ENCODE data around the gene ZNF865.

ZNF865 gene

DNA sequence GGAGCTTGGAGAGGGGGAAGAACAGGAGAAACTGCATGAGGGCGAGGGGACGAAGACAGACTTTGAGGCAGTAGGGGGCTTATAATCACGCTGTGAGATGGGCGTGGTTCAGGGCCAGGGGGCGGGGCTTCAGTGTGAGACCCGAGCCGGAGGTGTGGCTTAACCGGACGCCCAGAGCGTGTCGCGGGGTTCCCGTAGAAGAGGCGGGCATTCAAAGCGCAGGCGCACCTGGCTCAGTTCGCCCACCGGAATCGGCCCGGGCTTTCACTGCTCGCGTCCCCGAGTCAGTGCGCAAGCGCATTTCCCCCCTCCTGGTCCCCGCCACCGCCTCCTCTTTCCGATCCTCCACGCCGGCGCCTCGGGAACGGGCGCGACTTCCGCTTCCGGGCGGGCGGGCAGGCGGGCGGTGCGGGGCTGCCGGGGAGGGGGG lies 225 bp upstream of the ZNF865 start:
- peak; percentile 97 to 99 for DNase-seq (ENCODE audit: low read depth in 2 of 2)

GRCh38 chr19:55606471-55606787 lies 982 bp downstream of the ZNF865 start:
- DNase-seq (ENCODE audit: low read depth in 2 of 2), result no peak

- DNase-seq (ENCODE audit: low read depth in 2 of 2), result no peak
Observed at GRCh38 chr19:55606817-55607216, 1.4 kb downstream of the ZNF865 start.

DNA sequence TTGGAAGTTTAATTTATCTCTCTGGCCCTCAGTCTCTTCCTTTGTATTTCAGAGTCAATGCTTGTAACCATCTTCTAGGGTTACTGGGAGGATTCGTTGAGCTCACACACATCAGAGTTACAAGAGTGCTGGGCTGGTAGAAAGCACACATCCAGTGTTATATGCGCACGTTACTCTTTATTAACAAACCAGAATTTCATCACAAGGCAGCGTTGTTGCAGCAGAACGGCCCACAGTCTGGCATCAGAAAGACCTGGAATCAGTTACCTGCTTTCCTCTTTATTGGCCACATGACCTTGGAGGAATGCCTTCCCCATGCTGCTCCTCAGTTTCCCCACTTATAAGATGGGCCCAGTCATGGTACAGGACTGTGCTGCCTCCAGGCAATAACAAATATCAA lies 3.9 kb downstream of the ZNF865 start:
- no peak for DNase-seq (ENCODE audit: low read depth in 2 of 2)

DNA sequence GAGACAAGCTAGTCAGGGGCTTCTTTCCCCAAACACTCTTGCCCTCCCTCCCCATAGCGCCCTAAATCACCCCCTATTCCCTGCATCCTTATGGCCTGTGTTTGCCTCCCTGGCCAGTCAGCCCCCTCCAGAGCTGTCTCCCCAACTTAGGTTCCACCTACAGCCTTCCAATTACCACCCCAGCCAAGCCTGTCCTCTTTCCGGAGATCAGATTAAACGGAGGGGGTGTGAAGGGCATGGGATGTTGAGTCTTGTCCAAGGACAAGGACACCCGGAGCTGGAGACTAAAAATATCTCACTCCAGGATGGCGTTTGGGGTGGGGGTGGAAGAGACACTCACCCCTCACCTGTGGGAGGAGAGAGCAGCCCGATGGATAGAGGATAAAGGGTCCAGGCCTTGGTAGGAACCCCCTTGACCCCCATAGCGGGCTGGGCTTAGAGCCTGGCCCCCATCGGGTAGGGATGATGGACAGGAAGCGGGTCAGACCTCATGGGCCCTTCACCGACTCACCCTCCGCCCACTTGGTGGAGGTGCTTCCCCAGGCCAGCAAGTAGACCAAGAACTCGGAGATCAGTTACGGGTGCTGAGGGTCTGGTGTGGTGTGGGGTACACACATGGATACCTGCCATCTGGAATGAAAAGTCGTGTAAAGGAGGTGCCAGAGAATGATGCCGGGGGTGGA lies 6.0 kb downstream of the ZNF865 start:
- no peak for DNase-seq (ENCODE audit: low read depth in 2 of 2)

GRCh38 chr19:55611983-55612645 lies 6.7 kb downstream of the ZNF865 start:
- no peak for DNase-seq (ENCODE audit: low read depth in 2 of 2)

GRCh38 chr19:55613396-55613795 lies 7.9 kb downstream of the ZNF865 start:
- DNase-seq (ENCODE audit: low read depth in 2 of 2), result no peak

DNA sequence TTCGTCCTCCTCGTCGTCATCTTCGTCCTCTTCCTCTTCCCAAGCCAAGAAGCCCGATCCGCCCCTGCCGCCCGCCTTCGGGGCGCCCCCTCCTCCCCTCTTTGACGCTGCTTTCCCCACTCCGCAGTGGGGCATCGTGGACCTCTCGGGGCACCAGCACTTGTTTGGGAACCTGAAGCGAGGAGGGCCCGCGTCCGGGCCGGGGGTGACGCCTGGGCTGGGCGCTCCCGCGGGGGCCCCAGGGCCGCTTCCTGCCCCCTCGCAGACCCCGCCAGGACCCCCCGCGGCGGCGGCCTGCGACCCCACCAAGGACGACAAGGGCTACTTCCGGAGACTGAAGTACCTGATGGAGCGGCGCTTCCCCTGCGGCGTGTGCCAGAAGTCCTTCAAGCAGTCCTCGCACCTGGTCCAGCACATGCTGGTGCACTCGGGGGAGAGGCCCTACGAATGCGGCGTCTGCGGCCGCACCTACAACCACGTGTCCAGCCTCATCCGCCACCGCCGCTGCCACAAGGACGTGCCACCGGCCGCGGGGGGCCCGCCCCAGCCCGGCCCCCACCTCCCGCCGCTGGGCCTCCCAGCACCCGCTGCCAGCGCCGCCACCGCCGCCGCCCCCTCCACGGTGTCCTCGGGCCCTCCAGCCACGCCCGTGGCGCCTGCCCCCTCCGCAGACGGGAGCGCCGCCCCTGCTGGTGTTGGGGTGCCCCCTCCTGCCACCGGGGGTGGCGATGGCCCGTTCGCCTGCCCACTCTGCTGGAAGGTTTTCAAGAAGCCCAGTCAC lies 8.7 kb downstream of the ZNF865 start:
- DNase-seq (ENCODE audit: low read depth in 2 of 2), result no peak

- DNase-seq (ENCODE audit: low read depth in 2 of 2), result no peak
Observed at GRCh38 chr19:55614711-55615542, 9.5 kb downstream of the ZNF865 start.

GRCh38 chr19:55615543-55616394 lies 10.3 kb downstream of the ZNF865 start:
- no peak for DNase-seq (ENCODE audit: low read depth in 2 of 2)

GRCh38 chr19:55616395-55616875 lies 11.0 kb downstream of the ZNF865 start:
- DNase-seq (ENCODE audit: low read depth in 2 of 2), result no peak

DNA sequence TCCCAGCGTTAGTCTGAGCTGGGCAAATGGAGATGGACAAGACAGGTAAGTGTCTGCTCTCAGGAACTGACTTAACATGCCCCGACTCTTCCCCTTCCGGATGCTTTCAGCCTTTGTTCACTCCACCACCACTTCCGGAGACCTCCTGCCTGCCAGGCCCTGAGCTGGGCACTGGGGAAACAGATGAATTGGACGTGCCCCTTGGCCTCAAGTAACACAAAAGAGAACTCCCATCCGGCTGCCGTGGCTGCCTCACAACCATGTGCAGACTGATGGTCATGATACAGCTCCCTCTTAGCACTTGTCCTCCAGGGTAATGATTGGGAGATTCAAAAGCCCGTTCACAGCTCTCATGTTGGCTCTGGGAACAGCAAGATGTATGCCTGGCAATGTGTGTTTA lies 12.0 kb downstream of the ZNF865 start:
- DNase-seq (ENCODE audit: low read depth in 2 of 2), result no peak

- DNase-seq (ENCODE audit: low read depth in 2 of 2), result no peak
Observed at GRCh38 chr19:55618426-55618825, 13.0 kb downstream of the ZNF865 start.

DNA sequence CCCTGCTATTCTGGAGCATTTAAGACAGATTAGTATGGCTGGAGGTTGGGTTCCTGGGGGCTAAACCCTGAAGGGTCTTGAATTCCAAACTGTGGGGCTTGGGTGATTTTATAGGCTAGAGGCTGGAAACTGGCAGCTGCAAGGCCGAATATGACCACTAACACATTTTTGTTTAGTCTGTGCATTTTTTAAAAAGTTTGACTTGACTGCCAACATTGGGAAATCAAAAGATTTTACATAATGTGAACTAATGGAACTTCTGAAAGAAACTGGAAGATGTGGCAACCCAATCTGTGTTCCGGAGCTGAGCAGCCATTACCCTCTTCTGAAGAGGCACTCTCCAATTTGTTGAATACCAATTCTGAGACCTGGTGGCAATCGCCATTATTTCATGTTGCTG lies 13.8 kb downstream of the ZNF865 start:
- DNase-seq (ENCODE audit: low read depth in 2 of 2), result no peak

- peak in 1 of 2 donors; percentile 31 for DNase-seq (ENCODE audit: low read depth in 2 of 2)
Observed at GRCh38 chr19:55620410-55621204, 15.2 kb downstream of the ZNF865 start.

- no peak for DNase-seq (ENCODE audit: low read depth in 2 of 2)
Observed at GRCh38 chr19:55621205-55621672, 15.8 kb downstream of the ZNF865 start.

- DNase-seq (ENCODE audit: low read depth in 2 of 2), result no peak
Observed at GRCh38 chr19:55621673-55622231, 16.3 kb downstream of the ZNF865 start.

- DNase-seq (ENCODE audit: low read depth in 2 of 2), result no peak
Observed at GRCh38 chr19:55622242-55622969, 17.0 kb downstream of the ZNF865 start.

- DNase-seq (ENCODE audit: low read depth in 2 of 2), result no peak
Observed at GRCh38 chr19:55623130-55623529, 17.7 kb downstream of the ZNF865 start.
